Measurements from ENCODE around the gene ALKBH8. TPM values are rescaled to one million over a fixed set of nuclear protein-coding genes. Genes with fewer than 3 reads are reported as not detected.

The ALKBH8 gene
- total and polyA plus RNA-seq, 4 donors = 2.5 to 4.7 (median 3.0) TPM

DNA sequence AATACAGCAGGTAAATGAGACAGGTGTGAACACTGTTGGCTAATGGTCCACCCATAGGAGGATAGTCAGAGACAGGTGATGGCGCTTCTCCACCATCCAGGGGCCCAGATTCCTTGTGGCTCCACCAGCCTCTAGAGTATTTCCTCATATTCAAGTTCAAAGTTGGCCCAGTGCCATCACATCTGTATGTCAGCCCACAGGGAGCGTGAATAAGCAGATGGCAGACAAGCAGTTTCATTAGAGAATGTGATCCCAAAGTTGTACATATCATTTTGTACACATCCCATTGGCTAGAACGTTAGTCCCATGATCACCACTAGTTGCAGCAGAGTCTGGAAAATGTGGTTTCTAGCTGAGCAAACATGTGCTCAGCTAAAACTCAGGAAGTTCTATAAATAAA, 96.9 kb downstream of the ALKBH8 start:
- DNase-seq (ENCODE audit: low spot score) = no peak
- peaks cover 0 to 3% (median 0%) of the 10 kb centered on the region in 4 donors for H3K27me3 ChIP-seq (ENCODE audit: control insufficient read depth in 4 of 4, insufficient read depth in 4 of 4, low read length in 3 of 4)
- no peak overlapping the region for H3K4me3 ChIP-seq (ENCODE audit: low read depth in 1 of 3, low read length in 3 of 3)
- TF ChIP-seq HNF4A (conservative IDR thresholded peaks at IDR 0.05) (no peak), JUND (IDR thresholded peaks at IDR 0.05) (no peak), GABPA (IDR thresholded peaks at IDR 0.05 in 1 of 2, conservative IDR thresholded peaks at IDR 0.05 in 1 of 2) (no peak), YY1 (IDR thresholded peaks at IDR 0.05) (no peak), EGR1 (IDR thresholded peaks at IDR 0.05; ENCODE audit: low read depth in 2 of 2) (no peak), FOXA2 (IDR thresholded peaks at IDR 0.05) (no peak), HNF4G (IDR thresholded peaks at IDR 0.05) (no peak), TAF1 (conservative IDR thresholded peaks at IDR 0.05) (no peak), RAD21 (IDR thresholded peaks at IDR 0.05) (no peak), RXRA (IDR thresholded peaks at IDR 0.05) (no peak), SP1 (IDR thresholded peaks at IDR 0.05) (no peak), NR2F2 (IDR thresholded peaks at IDR 0.05) (no peak), FOXA1 (IDR thresholded peaks at IDR 0.05) (no peak)
- TF ChIP-seq, protein P1, sequence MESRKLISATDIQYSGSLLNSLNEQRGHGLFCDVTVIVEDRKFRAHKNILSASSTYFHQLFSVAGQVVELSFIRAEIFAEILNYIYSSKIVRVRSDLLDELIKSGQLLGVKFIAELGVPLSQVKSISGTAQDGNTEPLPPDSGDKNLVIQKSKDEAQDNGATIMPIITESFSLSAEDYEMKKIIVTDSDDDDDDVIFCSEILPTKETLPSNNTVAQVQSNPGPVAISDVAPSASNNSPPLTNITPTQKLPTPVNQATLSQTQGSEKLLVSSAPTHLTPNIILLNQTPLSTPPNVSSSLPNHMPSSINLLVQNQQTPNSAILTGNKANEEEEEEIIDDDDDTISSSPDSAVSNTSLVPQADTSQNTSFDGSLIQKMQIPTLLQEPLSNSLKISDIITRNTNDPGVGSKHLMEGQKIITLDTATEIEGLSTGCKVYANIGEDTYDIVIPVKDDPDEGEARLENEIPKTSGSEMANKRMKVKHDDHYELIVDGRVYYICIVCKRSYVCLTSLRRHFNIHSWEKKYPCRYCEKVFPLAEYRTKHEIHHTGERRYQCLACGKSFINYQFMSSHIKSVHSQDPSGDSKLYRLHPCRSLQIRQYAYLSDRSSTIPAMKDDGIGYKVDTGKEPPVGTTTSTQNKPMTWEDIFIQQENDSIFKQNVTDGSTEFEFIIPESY (IDR thresholded peaks at IDR 0.05) = no peak
- TF ChIP-seq, protein P2, sequence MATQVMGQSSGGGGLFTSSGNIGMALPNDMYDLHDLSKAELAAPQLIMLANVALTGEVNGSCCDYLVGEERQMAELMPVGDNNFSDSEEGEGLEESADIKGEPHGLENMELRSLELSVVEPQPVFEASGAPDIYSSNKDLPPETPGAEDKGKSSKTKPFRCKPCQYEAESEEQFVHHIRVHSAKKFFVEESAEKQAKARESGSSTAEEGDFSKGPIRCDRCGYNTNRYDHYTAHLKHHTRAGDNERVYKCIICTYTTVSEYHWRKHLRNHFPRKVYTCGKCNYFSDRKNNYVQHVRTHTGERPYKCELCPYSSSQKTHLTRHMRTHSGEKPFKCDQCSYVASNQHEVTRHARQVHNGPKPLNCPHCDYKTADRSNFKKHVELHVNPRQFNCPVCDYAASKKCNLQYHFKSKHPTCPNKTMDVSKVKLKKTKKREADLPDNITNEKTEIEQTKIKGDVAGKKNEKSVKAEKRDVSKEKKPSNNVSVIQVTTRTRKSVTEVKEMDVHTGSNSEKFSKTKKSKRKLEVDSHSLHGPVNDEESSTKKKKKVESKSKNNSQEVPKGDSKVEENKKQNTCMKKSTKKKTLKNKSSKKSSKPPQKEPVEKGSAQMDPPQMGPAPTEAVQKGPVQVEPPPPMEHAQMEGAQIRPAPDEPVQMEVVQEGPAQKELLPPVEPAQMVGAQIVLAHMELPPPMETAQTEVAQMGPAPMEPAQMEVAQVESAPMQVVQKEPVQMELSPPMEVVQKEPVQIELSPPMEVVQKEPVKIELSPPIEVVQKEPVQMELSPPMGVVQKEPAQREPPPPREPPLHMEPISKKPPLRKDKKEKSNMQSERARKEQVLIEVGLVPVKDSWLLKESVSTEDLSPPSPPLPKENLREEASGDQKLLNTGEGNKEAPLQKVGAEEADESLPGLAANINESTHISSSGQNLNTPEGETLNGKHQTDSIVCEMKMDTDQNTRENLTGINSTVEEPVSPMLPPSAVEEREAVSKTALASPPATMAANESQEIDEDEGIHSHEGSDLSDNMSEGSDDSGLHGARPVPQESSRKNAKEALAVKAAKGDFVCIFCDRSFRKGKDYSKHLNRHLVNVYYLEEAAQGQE (IDR thresholded peaks at IDR 0.05) = no peak
- TF ChIP-seq, protein P3, sequence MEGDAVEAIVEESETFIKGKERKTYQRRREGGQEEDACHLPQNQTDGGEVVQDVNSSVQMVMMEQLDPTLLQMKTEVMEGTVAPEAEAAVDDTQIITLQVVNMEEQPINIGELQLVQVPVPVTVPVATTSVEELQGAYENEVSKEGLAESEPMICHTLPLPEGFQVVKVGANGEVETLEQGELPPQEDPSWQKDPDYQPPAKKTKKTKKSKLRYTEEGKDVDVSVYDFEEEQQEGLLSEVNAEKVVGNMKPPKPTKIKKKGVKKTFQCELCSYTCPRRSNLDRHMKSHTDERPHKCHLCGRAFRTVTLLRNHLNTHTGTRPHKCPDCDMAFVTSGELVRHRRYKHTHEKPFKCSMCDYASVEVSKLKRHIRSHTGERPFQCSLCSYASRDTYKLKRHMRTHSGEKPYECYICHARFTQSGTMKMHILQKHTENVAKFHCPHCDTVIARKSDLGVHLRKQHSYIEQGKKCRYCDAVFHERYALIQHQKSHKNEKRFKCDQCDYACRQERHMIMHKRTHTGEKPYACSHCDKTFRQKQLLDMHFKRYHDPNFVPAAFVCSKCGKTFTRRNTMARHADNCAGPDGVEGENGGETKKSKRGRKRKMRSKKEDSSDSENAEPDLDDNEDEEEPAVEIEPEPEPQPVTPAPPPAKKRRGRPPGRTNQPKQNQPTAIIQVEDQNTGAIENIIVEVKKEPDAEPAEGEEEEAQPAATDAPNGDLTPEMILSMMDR (IDR thresholded peaks at IDR 0.05; ENCODE audit: low read depth, low read length, missing input control) = no peak
- TF ChIP-seq, protein P4, sequence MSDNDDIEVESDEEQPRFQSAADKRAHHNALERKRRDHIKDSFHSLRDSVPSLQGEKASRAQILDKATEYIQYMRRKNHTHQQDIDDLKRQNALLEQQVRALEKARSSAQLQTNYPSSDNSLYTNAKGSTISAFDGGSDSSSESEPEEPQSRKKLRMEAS (IDR thresholded peaks at IDR 0.05) = no peak
- TF ChIP-seq, protein P5, sequence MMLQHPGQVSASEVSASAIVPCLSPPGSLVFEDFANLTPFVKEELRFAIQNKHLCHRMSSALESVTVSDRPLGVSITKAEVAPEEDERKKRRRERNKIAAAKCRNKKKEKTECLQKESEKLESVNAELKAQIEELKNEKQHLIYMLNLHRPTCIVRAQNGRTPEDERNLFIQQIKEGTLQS (IDR thresholded peaks at IDR 0.05) = no peak
- no peaks in the 10 kb centered on the region for H3K9me3 ChIP-seq (ENCODE audit: control insufficient read depth in 4 of 4, low read length in 3 of 4)
- no peaks in the 10 kb centered on the region for H3K4me1 ChIP-seq (ENCODE audit: control insufficient read depth in 4 of 4, insufficient read depth in 4 of 4, low read length in 3 of 4)
- no peak overlapping the region for H3K9ac ChIP-seq (ENCODE audit: low read depth in 1 of 2, low read length in 2 of 2)
- WGBS = 64% methylated on average over 3 of the region's 3 CpGs
- H3K36me3 ChIP-seq (ENCODE audit: control insufficient read depth in 4 of 4, insufficient read depth in 3 of 4, low read depth in 1 of 4, low read length in 3 of 4) = no peaks in the 10 kb centered on the region
- no peak overlapping the region for H3K27ac ChIP-seq (ENCODE audit: low read depth in 1 of 2, low read length in 2 of 2)
